ENCODE results near the gene POTED.
"Not testable (repeated sequence)": the region's sequence is repeated elsewhere in the genome, so short reads cannot be mapped to it uniquely, and the experiment has no call there.

POTED gene

DNA sequence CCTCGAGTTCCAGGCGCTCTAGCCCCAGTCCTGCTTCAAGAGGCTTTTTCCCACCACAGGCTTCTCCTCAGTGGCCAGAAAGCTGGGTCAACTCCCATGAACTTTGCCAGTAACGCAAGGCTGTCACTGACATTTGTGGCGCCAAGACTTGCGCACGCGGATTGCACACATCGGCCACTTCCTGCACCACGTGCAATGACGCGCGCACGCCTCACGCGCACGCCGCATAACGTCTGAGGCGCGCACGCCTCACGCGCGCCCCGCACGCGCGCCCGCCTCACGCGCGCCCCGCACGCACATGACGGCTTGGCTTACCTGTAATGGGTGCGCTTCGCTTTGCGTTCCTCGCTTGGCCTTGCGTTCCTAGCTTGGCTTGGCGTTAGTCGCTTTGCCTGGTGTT lies at the start of gene POTED:
TSS of gene POTED (plus strand) at position 301 of the 400 bp plus-strand sequence. CDS start 452 bp downstream, outside the sequence.
- POLR2A ChIA-PET (ENCODE audit: low non-redundant PET); H3K27ac ChIP-seq; DNase-seq (ENCODE audit: low spot score); CTCF ChIA-PET: not testable (repeated sequence)

- POLR2A ChIA-PET (ENCODE audit: low non-redundant PET); DNase-seq (ENCODE audit: low spot score); CTCF ChIA-PET; H3K27ac ChIP-seq: not testable (repeated sequence)
Observed at GRCh38 chr21:13650101-13650500, 40.5 kb downstream of the POTED start.

GRCh38 chr21:13651746-13652145 lies 42.2 kb downstream of the POTED start:
- H3K27ac ChIP-seq; POLR2A ChIA-PET (ENCODE audit: low non-redundant PET); CTCF ChIA-PET; DNase-seq (ENCODE audit: low spot score): not testable (repeated sequence)

Data from RWPE1 (cell line).